BJ (cell line): Measurements from ENCODE around the gene B9D2. TPM values are rescaled to one million over a fixed set of nuclear protein-coding genes. Genes with fewer than 3 reads are reported as not detected.
"Not testable (repeated sequence)": the region's sequence is repeated elsewhere in the genome, so short reads cannot be mapped to it uniquely, and the experiment has no call there.

Experiments used
- CTCF ChIA-PET: fragments of 350-600 bp; formaldehyde crosslinking; extraction: SDS; loops from one replicate; lab custom pipeline; 2021; ENCODE audit warnings: antibody characterized with exemption, inconsistent platforms; lab: Yijun Ruan, JAX
- POLR2A ChIA-PET: fragments of 300-600 bp; sonication (Branson Sonifier 250); formaldehyde crosslinking; extraction: SDS; loops from one replicate; lab custom pipeline; 2021; ENCODE audit warnings: antibody characterized with exemption; lab: Charles Lee
- DNase-seq: peaks from one replicate; pipeline ENCODE4 v3.0.0-alpha.2; 2011; ENCODE audit warnings: low read depth
- H3K27me3 ChIP-seq: 2 replicates; pipeline ENCODE4 v1.6.0; 2011; ENCODE audit warnings: low read length; ENCODE audit not compliant: control insufficient read depth, insufficient read depth
- H3K36me3 ChIP-seq: 2 replicates; pipeline ENCODE4 v1.5.1; 2011; ENCODE audit warnings: low read length; ENCODE audit not compliant: control insufficient read depth, insufficient read depth
- H3K4me3 ChIP-seq: 2 replicates; pipeline ENCODE4 v1.5.1; 2011; ENCODE audit warnings: low read depth, mild to moderate bottlenecking, control low read depth, low read length
- polyA plus RNA-seq: library from polyadenylated mRNA; depleted of rRNA; stranded (reverse); fragments of >200 nt; gene quantifications from 2 replicates; pipeline ENCODE4 v1.2.3, GENCODE V29; 2011
- TF ChIP-seq, protein P1 (sequence below): IDR thresholded peaks from 2 replicates; pipeline ENCODE4 v1.5.1; 2011; ENCODE audit warnings: low read depth, mild to moderate bottlenecking, control low read depth, inconsistent platforms, low read length, moderate library complexity; ENCODE audit not compliant: insufficient read depth

The B9D2 gene
- polyA plus RNA-seq, 1 experiment: 10.9 TPM

DNA sequence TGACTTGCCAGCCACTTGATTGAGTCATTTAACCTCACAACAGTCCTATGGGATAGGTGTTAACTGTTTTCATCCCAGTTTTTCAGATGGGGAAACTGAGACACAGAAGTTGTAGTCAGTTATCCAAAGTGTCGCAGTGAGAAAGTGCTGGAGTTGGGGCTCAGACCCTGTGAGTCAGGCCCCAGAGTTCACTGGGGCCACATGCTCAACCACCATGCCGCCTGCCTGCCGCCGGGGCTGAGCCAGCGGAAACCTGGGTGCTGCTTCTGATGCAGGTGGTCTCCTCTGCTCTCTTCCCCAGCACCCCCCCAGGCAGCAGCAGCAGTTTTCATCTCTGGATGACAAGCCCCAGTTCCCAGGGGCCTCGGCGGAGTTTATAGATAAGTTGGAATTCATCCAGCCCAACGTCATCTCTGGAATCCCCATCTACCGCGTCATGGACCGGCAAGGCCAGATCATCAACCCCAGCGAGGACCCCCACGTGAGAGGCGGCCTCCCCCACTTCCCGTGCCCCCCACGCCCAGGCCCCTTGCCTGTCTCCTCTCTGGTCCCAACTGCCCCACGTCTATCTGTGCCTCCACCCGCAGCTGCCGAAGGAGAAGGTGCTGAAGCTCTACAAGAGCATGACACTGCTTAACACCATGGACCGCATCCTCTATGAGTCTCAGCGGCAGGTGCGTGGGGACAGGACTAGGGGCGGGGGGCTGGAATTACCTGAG, 46.5 kb upstream of the B9D2 start:
- DNase-seq: no peak
- ChIA-PET CTCF (interaction anchor here (1.4 kb wide), 1 partner anchor 18 kb away, joined by 3 read pairs; no protein-coding TSS in a partner anchor), POLR2A (no interaction called here)
- TF ChIP-seq, protein P1, sequence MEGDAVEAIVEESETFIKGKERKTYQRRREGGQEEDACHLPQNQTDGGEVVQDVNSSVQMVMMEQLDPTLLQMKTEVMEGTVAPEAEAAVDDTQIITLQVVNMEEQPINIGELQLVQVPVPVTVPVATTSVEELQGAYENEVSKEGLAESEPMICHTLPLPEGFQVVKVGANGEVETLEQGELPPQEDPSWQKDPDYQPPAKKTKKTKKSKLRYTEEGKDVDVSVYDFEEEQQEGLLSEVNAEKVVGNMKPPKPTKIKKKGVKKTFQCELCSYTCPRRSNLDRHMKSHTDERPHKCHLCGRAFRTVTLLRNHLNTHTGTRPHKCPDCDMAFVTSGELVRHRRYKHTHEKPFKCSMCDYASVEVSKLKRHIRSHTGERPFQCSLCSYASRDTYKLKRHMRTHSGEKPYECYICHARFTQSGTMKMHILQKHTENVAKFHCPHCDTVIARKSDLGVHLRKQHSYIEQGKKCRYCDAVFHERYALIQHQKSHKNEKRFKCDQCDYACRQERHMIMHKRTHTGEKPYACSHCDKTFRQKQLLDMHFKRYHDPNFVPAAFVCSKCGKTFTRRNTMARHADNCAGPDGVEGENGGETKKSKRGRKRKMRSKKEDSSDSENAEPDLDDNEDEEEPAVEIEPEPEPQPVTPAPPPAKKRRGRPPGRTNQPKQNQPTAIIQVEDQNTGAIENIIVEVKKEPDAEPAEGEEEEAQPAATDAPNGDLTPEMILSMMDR: no peak
- Histone ChIP-seq H3K4me3 (no peak overlapping the region), H3K36me3 (peaks cover 22% of the 10 kb centered on the region), H3K27me3 (no peaks in the 10 kb centered on the region)

GRCh38 chr19:41409288-41409687, 45.3 kb upstream of the B9D2 start:
- Histone ChIP-seq H3K27me3 (no peaks in the 10 kb centered on the region), H3K36me3 (peaks cover 16% of the 10 kb centered on the region), H3K4me3 (no peak overlapping the region)
- POLR2A ChIA-PET: no interaction called here
- DNase-seq: no peak
- TF ChIP-seq, protein P1: no peak
- CTCF ChIA-PET: interaction anchor here (1.4 kb wide), 1 partner anchor 20 kb away, joined by 3 read pairs; no protein-coding TSS in a partner anchor

GRCh38 chr19:41408846-41409245, 44.9 kb upstream of the B9D2 start:
- peaks cover 16% of the 10 kb centered on the region for H3K36me3 ChIP-seq
- H3K4me3 ChIP-seq, POLR2A ChIA-PET, DNase-seq, H3K27me3 ChIP-seq: not testable (repeated sequence)
- CTCF ChIA-PET: interaction anchor here (0.6 kb wide), 1 partner anchor 17 kb away, joined by 3 read pairs; no protein-coding TSS in a partner anchor

DNA sequence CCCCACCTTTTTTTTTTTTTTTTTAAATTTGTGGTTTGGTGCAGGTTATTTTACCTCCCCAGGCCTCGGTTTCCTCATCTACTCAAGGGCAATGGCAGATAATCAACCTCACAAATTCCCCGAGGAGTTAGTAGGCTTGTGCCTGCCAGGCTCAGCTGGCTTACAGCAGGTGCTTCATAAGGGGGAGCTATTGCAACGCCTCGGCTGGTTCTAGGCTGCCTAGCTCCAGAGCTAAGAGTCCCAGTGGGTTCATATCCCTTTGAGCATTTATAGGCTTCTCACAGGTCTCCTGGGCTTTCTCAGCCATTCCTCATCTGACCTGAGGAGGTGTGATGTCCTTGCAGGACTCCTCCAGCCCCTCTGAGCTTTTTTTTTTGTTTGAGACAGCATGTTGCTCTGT, 44.3 kb upstream of the B9D2 start:
- TF ChIP-seq, protein P1: no peak
- ChIA-PET CTCF (interaction anchor here (0.6 to 2.5 kb wide), 4 partner anchors 10 to 86 kb away, joined by 3 to 7 read pairs (median 3); no protein-coding TSS in a partner anchor), POLR2A (no interaction called here)
- Histone ChIP-seq H3K4me3 (no peak overlapping the region), H3K27me3 (no peaks in the 10 kb centered on the region), H3K36me3 (peaks cover 13% of the 10 kb centered on the region)
- no peak for DNase-seq

DNA sequence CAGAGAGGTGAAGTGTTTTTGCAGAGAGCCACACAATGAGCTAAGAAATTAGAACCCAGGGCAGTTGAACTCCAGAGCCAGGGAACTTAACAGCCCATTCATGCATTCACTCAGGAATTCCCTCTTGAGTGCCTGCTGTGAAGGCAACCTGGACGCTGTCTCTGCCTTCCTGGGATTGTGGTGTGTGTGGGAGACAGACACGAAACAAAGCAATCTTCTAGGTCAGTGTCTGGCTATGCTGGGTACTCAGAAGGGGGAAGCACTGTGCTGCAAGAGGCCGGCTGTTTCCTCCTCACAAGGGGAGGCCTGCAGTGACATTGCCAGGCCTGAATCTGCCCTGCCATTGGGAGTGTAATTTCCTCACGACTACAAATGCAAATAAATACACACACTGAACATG, 43.3 kb upstream of the B9D2 start:
- CTCF ChIA-PET: interaction anchor here (1.6 to 2.5 kb wide), 2 partner anchors 9 to 85 kb away, joined by 3 to 7 read pairs; no protein-coding TSS in a partner anchor

More for the DNA sequence above, 43.3 kb upstream of the B9D2 start:
- DNase-seq: no peak
- TF ChIP-seq, protein P1: no peak
- H3K36me3 ChIP-seq: peaks cover 9% of the 10 kb centered on the region
- H3K4me3 ChIP-seq: no peak overlapping the region
- POLR2A ChIA-PET: no interaction called here
- H3K27me3 ChIP-seq: no peaks in the 10 kb centered on the region
